GM19240 (cell line): ENCODE data around the gene FOXN3.

Experiments used
- DNase-seq: peaks from one replicate; pipeline ENCODE4 v3.0.0; 2011; ENCODE audit warnings: low spot score; ENCODE audit not compliant: insufficient read length

Gene FOXN3

GRCh38 chr14:89108608-89109007 is 308.4 kb downstream of the FOXN3 start:
- no peak for DNase-seq

- no peak for DNase-seq
Measured at GRCh38 chr14:89107626-89108025, 309.4 kb downstream of the FOXN3 start.
